Loucy (cell line): ENCODE data around the gene SPDL1.

ENCODE experiments used
- H2AFZ ChIP-seq: fragments of 200-600 bp; sonication (generic); 2 replicates; pipeline ENCODE4 v1.6.0; 2016; ENCODE audit warnings: antibody characterized with exemption, mild to moderate bottlenecking, low read length, moderate library complexity
- H3F3A ChIP-seq: fragments of 200-600 bp; 2 replicates; pipeline ENCODE4 v1.6.0; 2016; ENCODE audit warnings: antibody characterized with exemption, low read depth, mild to moderate bottlenecking
- H3K27me3 ChIP-seq: fragments of 200-600 bp; sonication (generic); 2 replicates; pipeline ENCODE4 v1.6.1; 2014; ENCODE audit warnings: low read length, mild to moderate bottlenecking; ENCODE audit not compliant: insufficient read depth, poor library complexity, severe bottlenecking
- H3K36me3 ChIP-seq: fragments of 200-600 bp; sonication (generic); 2 replicates; pipeline ENCODE4 v1.6.1; 2016; ENCODE audit warnings: low read length; ENCODE audit not compliant: insufficient read depth
- H3K4me1 ChIP-seq: fragments of 200-600 bp; sonication (generic); 2 replicates; pipeline ENCODE4 v1.5.1; 2014; ENCODE audit warnings: low read length, mild to moderate bottlenecking; ENCODE audit not compliant: insufficient read depth, poor library complexity, severe bottlenecking
- H3K4me2 ChIP-seq: fragments of 200-600 bp; sonication (generic); 2 replicates; pipeline ENCODE4 v1.6.0; 2014; ENCODE audit warnings: antibody characterized with exemption, low read length, low read depth, mild to moderate bottlenecking; ENCODE audit not compliant: poor library complexity, severe bottlenecking
- H3K4me3 ChIP-seq: fragments of 200-600 bp; sonication (generic); 2 replicates; pipeline ENCODE4 v1.5.1; 2014; ENCODE audit warnings: low read length, mild to moderate bottlenecking, mixed read lengths; ENCODE audit not compliant: poor library complexity, severe bottlenecking
- H3K79me2 ChIP-seq: fragments of 200-600 bp; sonication (generic); 2 replicates; pipeline ENCODE4 v1.6.1; 2014; ENCODE audit warnings: low read length; ENCODE audit not compliant: insufficient read depth
- H3K9ac ChIP-seq: fragments of 200-600 bp; sonication (generic); 2 replicates; pipeline ENCODE4 v1.6.0; 2014; ENCODE audit warnings: mild to moderate bottlenecking, low read depth, low read length, moderate library complexity; ENCODE audit not compliant: poor library complexity, severe bottlenecking
- H3K9me2 ChIP-seq: fragments of 200-600 bp; sonication (generic); replicated peaks from 2 replicates; pipeline ENCODE4 v1.6.1; 2016; ENCODE audit warnings: low read depth, low read length, mixed read lengths
- H3K9me3 ChIP-seq: fragments of 200-600 bp; sonication (generic); 2 replicates; pipeline ENCODE4 v1.6.1; 2014; ENCODE audit warnings: mild to moderate bottlenecking, antibody characterized with exemption, low read length, low read depth; ENCODE audit not compliant: insufficient read depth
- H4K20me1 ChIP-seq: fragments of 200-600 bp; sonication (generic); 2 replicates; pipeline ENCODE4 v1.6.0; 2014; ENCODE audit warnings: antibody characterized with exemption, low read length, mild to moderate bottlenecking; ENCODE audit not compliant: insufficient read depth, poor library complexity, severe bottlenecking
- EZH2phosphoT487 ChIP-seq: fragments of 200-600 bp; IDR thresholded peaks from 2 replicates; pipeline ENCODE4 v1.6.1; 2018; ENCODE audit warnings: antibody characterized with exemption, mild to moderate bottlenecking, moderate library complexity, borderline replicate concordance
- TF ChIP-seq, protein P1 (sequence below): fragments of 200-600 bp; sonication (generic); conservative IDR thresholded peaks from 2 replicates; pipeline ENCODE4 v1.5.1; 2014; ENCODE audit warnings: mild to moderate bottlenecking, antibody characterized with exemption, low read length

SPDL1 gene

DNA sequence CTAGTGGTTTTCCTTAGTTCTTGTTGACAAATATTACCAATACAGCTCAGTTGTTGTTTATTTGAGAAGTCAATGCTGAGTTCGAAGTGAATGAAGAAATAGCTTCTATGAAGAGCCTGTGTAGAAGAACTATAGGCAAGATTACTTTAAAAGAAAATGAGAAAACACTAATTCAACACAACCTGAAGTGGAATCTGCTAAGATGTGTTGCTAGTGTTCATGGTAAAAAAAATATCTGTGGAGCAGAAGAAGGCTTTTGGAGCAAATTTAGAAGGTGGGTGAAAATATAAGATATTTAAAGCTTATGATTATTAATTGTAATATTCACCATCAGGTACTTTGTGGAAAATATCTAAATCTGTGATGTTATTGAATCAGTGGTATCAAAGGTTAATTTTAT is 51.0 kb downstream of the SPDL1 start:
- TF ChIP-seq, protein P1, sequence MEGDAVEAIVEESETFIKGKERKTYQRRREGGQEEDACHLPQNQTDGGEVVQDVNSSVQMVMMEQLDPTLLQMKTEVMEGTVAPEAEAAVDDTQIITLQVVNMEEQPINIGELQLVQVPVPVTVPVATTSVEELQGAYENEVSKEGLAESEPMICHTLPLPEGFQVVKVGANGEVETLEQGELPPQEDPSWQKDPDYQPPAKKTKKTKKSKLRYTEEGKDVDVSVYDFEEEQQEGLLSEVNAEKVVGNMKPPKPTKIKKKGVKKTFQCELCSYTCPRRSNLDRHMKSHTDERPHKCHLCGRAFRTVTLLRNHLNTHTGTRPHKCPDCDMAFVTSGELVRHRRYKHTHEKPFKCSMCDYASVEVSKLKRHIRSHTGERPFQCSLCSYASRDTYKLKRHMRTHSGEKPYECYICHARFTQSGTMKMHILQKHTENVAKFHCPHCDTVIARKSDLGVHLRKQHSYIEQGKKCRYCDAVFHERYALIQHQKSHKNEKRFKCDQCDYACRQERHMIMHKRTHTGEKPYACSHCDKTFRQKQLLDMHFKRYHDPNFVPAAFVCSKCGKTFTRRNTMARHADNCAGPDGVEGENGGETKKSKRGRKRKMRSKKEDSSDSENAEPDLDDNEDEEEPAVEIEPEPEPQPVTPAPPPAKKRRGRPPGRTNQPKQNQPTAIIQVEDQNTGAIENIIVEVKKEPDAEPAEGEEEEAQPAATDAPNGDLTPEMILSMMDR = no peak
- no peak for TF ChIP-seq EZH2phosphoT487

DNA sequence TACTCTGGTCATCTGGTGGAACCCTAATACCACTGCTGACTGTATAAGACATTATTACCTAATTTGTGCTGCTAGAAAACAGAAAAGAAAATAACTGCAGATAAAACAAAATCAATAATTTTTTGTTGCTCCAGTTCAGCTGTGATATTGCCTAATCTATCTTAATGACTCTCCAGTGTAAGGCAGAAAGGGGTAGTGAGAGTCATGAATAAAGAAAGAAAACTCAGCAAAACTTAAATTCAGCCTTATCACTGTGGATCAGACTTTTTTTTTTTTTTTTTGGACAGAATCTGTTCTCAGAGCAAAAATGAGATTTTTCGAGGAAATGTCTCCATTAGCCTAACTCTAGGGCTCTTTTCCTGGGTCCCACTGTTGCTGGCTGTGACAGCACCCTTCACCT is 52.4 kb downstream of the SPDL1 start:
- Histone ChIP-seq H3K4me1 (peaks cover 16% of the 10 kb centered on the region), H3K9ac (no peak overlapping the region), H3K79me2 (peaks cover 38% of the 10 kb centered on the region), H3K9me3 (no peaks in the 10 kb centered on the region; the same call in 1 of the 2 replicates), H3K4me2 (peak overlapping the region; percentile 93), H3F3A (no peaks in the 10 kb centered on the region), H2AFZ (no peak overlapping the region), H3K4me3 (no peak overlapping the region), H4K20me1 (peaks cover 27% of the 10 kb centered on the region), H3K9me2 (no peaks in the 10 kb centered on the region), H3K36me3 (no peaks in the 10 kb centered on the region), H3K27me3 (no peaks in the 10 kb centered on the region)
- no peak for TF ChIP-seq EZH2phosphoT487
- TF ChIP-seq, protein P1 = no peak

More for the DNA sequence above, 51.0 kb downstream of the SPDL1 start:
- no peaks in the 10 kb centered on the region for H3K27me3 ChIP-seq
- no peaks in the 10 kb centered on the region for H3F3A ChIP-seq
- peaks cover 16% of the 10 kb centered on the region for H4K20me1 ChIP-seq
- H3K36me3 ChIP-seq = no peaks in the 10 kb centered on the region
- H3K4me2 ChIP-seq = no peak overlapping the region
- H3K79me2 ChIP-seq = peaks cover 25% of the 10 kb centered on the region
- H2AFZ ChIP-seq = no peak overlapping the region
- H3K9me3 ChIP-seq = no peaks in the 10 kb centered on the region; the same call in 1 of the 2 replicates
- peaks cover 8% of the 10 kb centered on the region for H3K4me1 ChIP-seq
- no peak overlapping the region for H3K9ac ChIP-seq
- no peaks in the 10 kb centered on the region for H3K9me2 ChIP-seq
- H3K4me3 ChIP-seq = no peak overlapping the region

DNA sequence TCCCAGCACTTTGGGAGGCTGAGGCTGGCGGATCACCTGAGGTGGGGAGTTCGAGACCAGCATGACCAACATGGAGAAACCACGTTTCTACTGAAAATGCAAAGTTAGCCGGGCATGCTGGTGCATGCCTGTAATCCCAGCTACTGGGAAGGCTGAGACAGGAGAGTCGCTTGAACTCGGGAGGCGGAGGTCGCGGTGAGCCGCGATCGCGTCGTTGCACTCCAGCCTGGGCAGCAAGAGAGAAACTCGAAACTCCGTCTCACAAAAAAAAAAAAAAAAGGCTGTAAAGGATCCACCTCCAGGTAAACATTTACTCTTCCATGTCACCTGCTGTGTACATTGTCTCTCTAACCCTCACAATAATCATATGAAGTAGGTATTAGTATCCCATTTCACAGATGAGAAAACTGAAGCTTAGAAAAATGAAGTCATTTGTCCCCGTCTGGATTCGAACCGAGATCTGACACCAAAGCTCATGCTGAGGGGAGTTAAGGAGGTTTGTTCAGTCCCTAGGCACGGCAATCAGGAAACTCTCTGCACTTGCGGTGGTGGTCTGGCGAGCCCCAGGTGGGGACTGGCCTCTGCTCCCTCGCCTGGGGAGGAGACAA is 53.0 kb downstream of the SPDL1 start:
- Histone ChIP-seq H3K4me3 (peak overlapping the region; percentile 95), H3K9me3 (no peaks in the 10 kb centered on the region; the same call in 1 of the 2 replicates), H2AFZ (peak overlapping the region; percentile 80), H3K4me1 (peaks cover 21% of the 10 kb centered on the region), H3K9me2 (no peaks in the 10 kb centered on the region), H3F3A (no peaks in the 10 kb centered on the region), H3K36me3 (no peaks in the 10 kb centered on the region), H3K9ac (peak overlapping the region; percentile 92), H3K79me2 (peaks cover 44% of the 10 kb centered on the region), H3K27me3 (no peaks in the 10 kb centered on the region), H4K20me1 (peaks cover 33% of the 10 kb centered on the region), H3K4me2 (peak overlapping the region; percentile 93)
- no peak for TF ChIP-seq EZH2phosphoT487
- TF ChIP-seq, protein P1 = no peak
